ENCODE data around the gene HIP1R. TPM values are rescaled to one million over a fixed set of nuclear protein-coding genes. Genes with fewer than 3 reads are reported as not detected.

The HIP1R gene
- total and polyA plus RNA-seq, 2 of the 13 experiments (the other 11 are each of a cell fraction or from before 2014, with no cell fraction given): 18.4 to 25.5 TPM

- TF ChIP-seq, protein P1, sequence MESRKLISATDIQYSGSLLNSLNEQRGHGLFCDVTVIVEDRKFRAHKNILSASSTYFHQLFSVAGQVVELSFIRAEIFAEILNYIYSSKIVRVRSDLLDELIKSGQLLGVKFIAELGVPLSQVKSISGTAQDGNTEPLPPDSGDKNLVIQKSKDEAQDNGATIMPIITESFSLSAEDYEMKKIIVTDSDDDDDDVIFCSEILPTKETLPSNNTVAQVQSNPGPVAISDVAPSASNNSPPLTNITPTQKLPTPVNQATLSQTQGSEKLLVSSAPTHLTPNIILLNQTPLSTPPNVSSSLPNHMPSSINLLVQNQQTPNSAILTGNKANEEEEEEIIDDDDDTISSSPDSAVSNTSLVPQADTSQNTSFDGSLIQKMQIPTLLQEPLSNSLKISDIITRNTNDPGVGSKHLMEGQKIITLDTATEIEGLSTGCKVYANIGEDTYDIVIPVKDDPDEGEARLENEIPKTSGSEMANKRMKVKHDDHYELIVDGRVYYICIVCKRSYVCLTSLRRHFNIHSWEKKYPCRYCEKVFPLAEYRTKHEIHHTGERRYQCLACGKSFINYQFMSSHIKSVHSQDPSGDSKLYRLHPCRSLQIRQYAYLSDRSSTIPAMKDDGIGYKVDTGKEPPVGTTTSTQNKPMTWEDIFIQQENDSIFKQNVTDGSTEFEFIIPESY (CRISPR knock-in tag; IDR thresholded peaks at IDR 0.05): no peak
- TF ChIP-seq JDP2 (CRISPR knock-in tag; IDR thresholded peaks at IDR 0.05; ENCODE audit: borderline replicate concordance) (no peak), ZSCAN31 (CRISPR knock-in tag; IDR thresholded peaks at IDR 0.05; ENCODE audit: low read depth) (no peak), ZNF772 (CRISPR knock-in tag; IDR thresholded peaks at IDR 0.05) (no peak), JUNB (CRISPR knock-in tag; IDR thresholded peaks at IDR 0.05; ENCODE audit: borderline replicate concordance) (no peak), ZNF205 (CRISPR knock-in tag; IDR thresholded peaks at IDR 0.05) (no peak; the same call in 1 of the 2 replicates), PAWR (CRISPR knock-in tag; IDR thresholded peaks at IDR 0.05; ENCODE audit: borderline replicate concordance) (no peak), CBFB (CRISPR knock-in tag; IDR thresholded peaks at IDR 0.05) (no peak), ZNF780A (CRISPR knock-in tag; IDR thresholded peaks at IDR 0.05) (no peak), ZNF749 (CRISPR knock-in tag; IDR thresholded peaks at IDR 0.05; ENCODE audit: borderline replicate concordance) (0 out of 2 replicates have a peak, but pooled peaks have one; percentile 63), SALL1 (CRISPR knock-in tag; IDR thresholded peaks at IDR 0.05) (peak; percentile 61; the same call in 1 of the 2 replicates), ZNF503 (CRISPR knock-in tag; IDR thresholded peaks at IDR 0.05) (no peak), AFF4 (CRISPR knock-in tag; IDR thresholded peaks at IDR 0.05) (no peak), ETV6 (CRISPR knock-in tag; conservative IDR thresholded peaks at IDR 0.05) (no peak), CHD4 (IDR thresholded peaks at IDR 0.05; ENCODE audit: borderline replicate concordance, low read length) (peak; percentile 89)
- TF ChIP-seq, protein P2, sequence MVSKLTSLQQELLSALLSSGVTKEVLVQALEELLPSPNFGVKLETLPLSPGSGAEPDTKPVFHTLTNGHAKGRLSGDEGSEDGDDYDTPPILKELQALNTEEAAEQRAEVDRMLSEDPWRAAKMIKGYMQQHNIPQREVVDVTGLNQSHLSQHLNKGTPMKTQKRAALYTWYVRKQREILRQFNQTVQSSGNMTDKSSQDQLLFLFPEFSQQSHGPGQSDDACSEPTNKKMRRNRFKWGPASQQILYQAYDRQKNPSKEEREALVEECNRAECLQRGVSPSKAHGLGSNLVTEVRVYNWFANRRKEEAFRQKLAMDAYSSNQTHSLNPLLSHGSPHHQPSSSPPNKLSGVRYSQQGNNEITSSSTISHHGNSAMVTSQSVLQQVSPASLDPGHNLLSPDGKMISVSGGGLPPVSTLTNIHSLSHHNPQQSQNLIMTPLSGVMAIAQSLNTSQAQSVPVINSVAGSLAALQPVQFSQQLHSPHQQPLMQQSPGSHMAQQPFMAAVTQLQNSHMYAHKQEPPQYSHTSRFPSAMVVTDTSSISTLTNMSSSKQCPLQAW (CRISPR knock-in tag; IDR thresholded peaks at IDR 0.05): 0 out of 2 replicates have a peak, but pooled peaks have one; percentile 5
- TF ChIP-seq, protein P3, sequence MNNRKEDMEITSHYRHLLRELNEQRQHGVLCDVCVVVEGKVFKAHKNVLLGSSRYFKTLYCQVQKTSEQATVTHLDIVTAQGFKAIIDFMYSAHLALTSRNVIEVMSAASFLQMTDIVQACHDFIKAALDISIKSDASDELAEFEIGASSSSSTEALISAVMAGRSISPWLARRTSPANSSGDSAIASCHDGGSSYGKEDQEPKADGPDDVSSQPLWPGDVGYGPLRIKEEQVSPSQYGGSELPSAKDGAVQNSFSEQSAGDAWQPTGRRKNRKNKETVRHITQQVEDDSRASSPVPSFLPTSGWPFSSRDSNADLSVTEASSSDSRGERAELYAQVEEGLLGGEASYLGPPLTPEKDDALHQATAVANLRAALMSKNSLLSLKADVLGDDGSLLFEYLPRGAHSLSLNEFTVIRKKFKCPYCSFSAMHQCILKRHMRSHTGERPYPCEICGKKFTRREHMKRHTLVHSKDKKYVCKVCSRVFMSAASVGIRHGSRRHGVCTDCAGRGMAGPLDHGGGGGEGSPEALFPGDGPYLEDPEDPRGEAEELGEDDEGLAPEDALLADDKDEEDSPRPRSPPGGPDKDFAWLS (CRISPR knock-in tag; IDR thresholded peaks at IDR 0.05; ENCODE audit: borderline replicate concordance): no peak
Observed at GRCh38 chr12:122895704-122896636, 60.7 kb downstream of the HIP1R start, which contains the start of gene VPS37B (continued).

Data from HepG2 (cell line).